Ovary (tissue), 3 donors: ENCODE results near the gene SLC9A8.

Experiments
- CTCF ChIP-seq, 3 donors: fragments of 450-650 bp in 2 of 3; fragments of 200-600 bp in 1 of 3; IDR thresholded peaks; one replicate each; pipeline versions ENCODE4 v1.5.1 to v1.8.0; 2016 to 2022; ENCODE audit warnings: antibody characterized with exemption in 3 of 3, mild to moderate bottlenecking in 1 of 3
- EP300 ChIP-seq: sonication (generic); formaldehyde crosslinking; IDR thresholded peaks from one replicate; pipeline ENCODE4 v1.6.1; 2017; ENCODE audit warnings: antibody characterized with exemption
- POLR2A ChIP-seq: fragments of 450-650 bp; IDR thresholded peaks from one replicate; pipeline ENCODE4 v1.6.1; 2017; ENCODE audit warnings: antibody characterized with exemption, mild to moderate bottlenecking, moderate library complexity
- donor health status: DM: no; HTN: no; CAD: no.

- TF ChIP-seq CTCF (IDR thresholded peaks at IDR 0.05) = no peak
- TF ChIP-seq EP300 = no peak
- no peak for TF ChIP-seq POLR2A
These were observed 74.9 kb downstream of the SLC9A8 start for GRCh38 chr20:49887251-49888211.
